Vagina (tissue), 2 donors: ENCODE measurements around the gene NLGN4Y. TPM values are rescaled to one million over a fixed set of nuclear protein-coding genes. Genes with fewer than 3 reads are reported as not detected.

Source experiments
- DNase-seq, 2 donors: peaks; one replicate each; pipeline ENCODE4 v3.0.0-alpha.2; 2017; ENCODE audit errors: extremely low spot score in 2 of 2
- H3K27ac ChIP-seq: fragments of 200-600 bp; sonication (generic); one replicate; pipeline ENCODE4 v1.5.1; 2019
- H3K27me3 ChIP-seq: fragments of 200-600 bp; sonication (generic); one replicate; pipeline ENCODE4 v1.5.1; 2019
- H3K36me3 ChIP-seq, 2 donors: fragments of 200-600 bp; sonication (generic); one replicate each; pipeline ENCODE4 v1.5.1; 2017 to 2019
- H3K4me1 ChIP-seq: fragments of 200-600 bp; sonication (generic); one replicate; pipeline ENCODE4 v1.5.1; 2019
- H3K4me3 ChIP-seq, 2 donors: fragments of 200-600 bp; sonication (generic); 1 replicate in 1 of 2; 2 replicates in 1 of 2; pipeline ENCODE4 v1.5.1; 2016 to 2019
- H3K9me3 ChIP-seq: fragments of 200-600 bp; sonication (generic); one replicate; pipeline ENCODE4 v1.5.1; 2019
- CTCF ChIP-seq, 3 experiments: fragments of 450-650 bp in 2 of 3; fragments of 200-600 bp in 1 of 3; sonication (generic) in 1 of 3; IDR thresholded peaks; one replicate each; pipeline ENCODE4 v1.5.1; 2017 to 2019; ENCODE audit warnings: antibody characterized with exemption in 3 of 3, mild to moderate bottlenecking in 2 of 3, moderate library complexity in 2 of 3
- POLR2A ChIP-seq, 2 donors: fragments of 450-650 bp; IDR thresholded peaks; one replicate each; pipeline ENCODE4 v1.6.1; 2017; ENCODE audit warnings: antibody characterized with exemption in 2 of 2, mild to moderate bottlenecking in 2 of 2, moderate library complexity in 2 of 2
- POLR2AphosphoS5 ChIP-seq, 2 donors: sonication (generic); formaldehyde crosslinking; IDR thresholded peaks; one replicate each; pipeline ENCODE4 v1.9.0; 2017; ENCODE audit warnings: antibody characterized with exemption in 2 of 2, mild to moderate bottlenecking in 2 of 2, low read depth in 1 of 2; ENCODE audit not compliant: insufficient read depth in 1 of 2
- intact Hi-C: fragments of 100-400 bp; cut with DNase I; formaldehyde crosslinking; loops from one replicate; pipeline ENCODE4 v1.15.1; 2023
- total RNA-seq: library from RNA; depleted of rRNA; stranded (reverse); fragments of >200 nt; gene quantifications from one replicate; pipeline ENCODE4 v1.2.3, GENCODE V29; 2016

The NLGN4Y gene
- total RNA-seq, 1 donor from 2014 or later, result not detected

- DNase-seq, result no peak
- no peak for TF ChIP-seq POLR2A (IDR thresholded peaks at IDR 0.05)
- TF ChIP-seq POLR2AphosphoS5 (IDR thresholded peaks at IDR 0.05; ENCODE audit: insufficient read depth in 1 of 2, low read depth in 1 of 2), result no peak
- no peak for TF ChIP-seq CTCF (IDR thresholded peaks at IDR 0.05)
- Histone ChIP-seq H3K4me3 (no peak overlapping the region), H3K9me3 (no peaks in the 10 kb centered on the region), H3K36me3 (no peaks in the 10 kb centered on the region), H3K4me1 (no peaks in the 10 kb centered on the region), H3K27ac (no peak overlapping the region), H3K27me3 (no peaks in the 10 kb centered on the region)
- intact Hi-C loops, result no loop called here
Measured at GRCh38 chrY:14618513-14618912, 94.2 kb downstream of the NLGN4Y start.

- no peak overlapping the region for H3K4me3 ChIP-seq
- TF ChIP-seq POLR2A (IDR thresholded peaks at IDR 0.05), result no peak
- TF ChIP-seq CTCF (IDR thresholded peaks at IDR 0.05), result no peak
- no peak for TF ChIP-seq POLR2AphosphoS5 (IDR thresholded peaks at IDR 0.05; ENCODE audit: insufficient read depth in 1 of 2, low read depth in 1 of 2)
- no peak overlapping the region for H3K27ac ChIP-seq
- intact Hi-C loops, result no loop called here
- no peak for DNase-seq
- H3K27me3 ChIP-seq, result no peaks in the 10 kb centered on the region
- H3K4me1 ChIP-seq, result no peaks in the 10 kb centered on the region
- no peaks in the 10 kb centered on the region for H3K36me3 ChIP-seq
- no peaks in the 10 kb centered on the region for H3K9me3 ChIP-seq
Measured at GRCh38 chrY:14628208-14628607, 103.9 kb downstream of the NLGN4Y start.

DNA sequence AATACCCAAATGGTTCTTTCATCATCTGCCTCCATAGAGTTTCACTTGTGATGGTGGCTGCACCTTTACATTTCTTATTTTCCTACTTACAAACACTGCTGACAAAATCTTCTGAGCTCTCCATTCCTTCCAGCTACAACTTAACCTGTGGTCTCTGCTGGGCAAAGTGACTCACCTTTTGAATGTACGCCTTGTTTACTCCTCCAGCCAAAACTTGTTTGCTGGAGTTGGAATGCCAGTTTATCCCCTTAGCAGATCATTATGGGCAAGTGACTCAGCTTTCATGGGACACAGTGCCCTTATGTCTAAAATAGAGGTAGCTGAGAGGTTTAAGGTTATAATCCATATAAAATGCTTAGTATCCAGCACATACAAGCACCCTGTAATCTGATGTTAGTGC lies 107.3 kb downstream of the NLGN4Y start:
- no peaks in the 10 kb centered on the region for H3K27me3 ChIP-seq

GRCh38 chrY:14633718-14634117 lies 109.4 kb downstream of the NLGN4Y start:
- Histone ChIP-seq H3K27me3 (no peaks in the 10 kb centered on the region), H3K4me1 (no peaks in the 10 kb centered on the region), H3K4me3 (no peak overlapping the region), H3K9me3 (no peaks in the 10 kb centered on the region), H3K36me3 (no peaks in the 10 kb centered on the region), H3K27ac (no peak overlapping the region)
- intact Hi-C loops, result no loop called here
- no peak for DNase-seq
- TF ChIP-seq POLR2AphosphoS5 (IDR thresholded peaks at IDR 0.05; ENCODE audit: insufficient read depth in 1 of 2, low read depth in 1 of 2) (no peak), POLR2A (IDR thresholded peaks at IDR 0.05) (no peak), CTCF (IDR thresholded peaks at IDR 0.05) (no peak)

More for the DNA sequence above, 107.3 kb downstream of the NLGN4Y start:
- intact Hi-C loops, result no loop called here
- no peak overlapping the region for H3K4me3 ChIP-seq
- H3K4me1 ChIP-seq, result no peaks in the 10 kb centered on the region
- H3K9me3 ChIP-seq, result no peaks in the 10 kb centered on the region
- TF ChIP-seq POLR2A (IDR thresholded peaks at IDR 0.05) (no peak), POLR2AphosphoS5 (IDR thresholded peaks at IDR 0.05; ENCODE audit: insufficient read depth in 1 of 2, low read depth in 1 of 2) (no peak), CTCF (IDR thresholded peaks at IDR 0.05) (no peak)
- H3K27ac ChIP-seq, result no peak overlapping the region
- no peaks in the 10 kb centered on the region for H3K36me3 ChIP-seq
- no peak for DNase-seq

- intact Hi-C loops, result no loop called here
- no peaks in the 10 kb centered on the region for H3K4me1 ChIP-seq
- no peak overlapping the region for H3K4me3 ChIP-seq
- no peaks in the 10 kb centered on the region for H3K36me3 ChIP-seq
- TF ChIP-seq CTCF (IDR thresholded peaks at IDR 0.05) (no peak), POLR2A (IDR thresholded peaks at IDR 0.05) (no peak), POLR2AphosphoS5 (IDR thresholded peaks at IDR 0.05; ENCODE audit: insufficient read depth in 1 of 2, low read depth in 1 of 2) (no peak)
- no peak for DNase-seq
- H3K27me3 ChIP-seq, result no peaks in the 10 kb centered on the region
- no peak overlapping the region for H3K27ac ChIP-seq
- no peaks in the 10 kb centered on the region for H3K9me3 ChIP-seq
Measured at GRCh38 chrY:14634954-14635353, 110.6 kb downstream of the NLGN4Y start.
